ENCODE measurements around the gene ZFPM1. TPM values are rescaled to one million over a fixed set of nuclear protein-coding genes. Genes with fewer than 3 reads are reported as not detected.

ZFPM1 gene
- total and polyA plus RNA-seq, 8 donors, result 3.6 to 22.5 (median 19.3) TPM

DNA sequence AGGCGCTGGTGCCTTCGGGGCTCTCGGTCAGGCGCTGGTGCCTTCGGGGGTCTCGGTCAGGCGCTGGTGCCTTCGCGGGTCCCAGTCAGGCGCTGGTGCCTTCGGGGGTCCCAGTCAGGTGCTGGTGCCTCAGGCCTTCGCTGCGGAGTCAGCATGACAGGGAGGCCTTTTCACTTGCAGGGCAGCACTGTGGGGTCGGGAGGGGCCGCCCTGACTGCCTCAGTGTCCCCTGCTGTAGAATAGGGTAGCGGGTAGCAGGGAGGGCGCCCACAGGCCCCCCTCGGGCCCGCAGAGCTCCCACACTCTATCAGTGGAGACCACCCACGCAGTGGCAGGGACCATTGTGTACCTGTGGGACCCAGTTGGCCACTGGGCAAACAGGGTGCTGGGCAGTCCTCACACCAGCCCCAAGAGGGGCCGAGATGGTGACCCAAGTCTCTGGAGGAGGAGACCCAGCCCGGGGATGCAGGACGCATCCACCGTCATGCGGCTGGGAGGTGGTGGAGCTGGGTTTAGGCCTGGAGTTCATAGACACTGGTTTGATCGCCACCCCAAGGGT, 38.0 kb downstream of the ZFPM1 start:
- FAIRE-seq (no peak), ATAC-seq (no peak), DNase-seq (no peak)
- H3K9me3 ChIP-seq, result no peaks in the 10 kb centered on the region
- TF ChIP-seq, protein P1, sequence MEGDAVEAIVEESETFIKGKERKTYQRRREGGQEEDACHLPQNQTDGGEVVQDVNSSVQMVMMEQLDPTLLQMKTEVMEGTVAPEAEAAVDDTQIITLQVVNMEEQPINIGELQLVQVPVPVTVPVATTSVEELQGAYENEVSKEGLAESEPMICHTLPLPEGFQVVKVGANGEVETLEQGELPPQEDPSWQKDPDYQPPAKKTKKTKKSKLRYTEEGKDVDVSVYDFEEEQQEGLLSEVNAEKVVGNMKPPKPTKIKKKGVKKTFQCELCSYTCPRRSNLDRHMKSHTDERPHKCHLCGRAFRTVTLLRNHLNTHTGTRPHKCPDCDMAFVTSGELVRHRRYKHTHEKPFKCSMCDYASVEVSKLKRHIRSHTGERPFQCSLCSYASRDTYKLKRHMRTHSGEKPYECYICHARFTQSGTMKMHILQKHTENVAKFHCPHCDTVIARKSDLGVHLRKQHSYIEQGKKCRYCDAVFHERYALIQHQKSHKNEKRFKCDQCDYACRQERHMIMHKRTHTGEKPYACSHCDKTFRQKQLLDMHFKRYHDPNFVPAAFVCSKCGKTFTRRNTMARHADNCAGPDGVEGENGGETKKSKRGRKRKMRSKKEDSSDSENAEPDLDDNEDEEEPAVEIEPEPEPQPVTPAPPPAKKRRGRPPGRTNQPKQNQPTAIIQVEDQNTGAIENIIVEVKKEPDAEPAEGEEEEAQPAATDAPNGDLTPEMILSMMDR (IDR thresholded peaks at IDR 0.05), result no peak
- no peak overlapping the region for H3K4me3 ChIP-seq
- no peak overlapping the region for H3K27ac ChIP-seq
- no peaks in the 10 kb centered on the region for H3K36me3 ChIP-seq
- H3K27me3 ChIP-seq, result no peaks in the 10 kb centered on the region
- peaks cover 23 to 25% (median 23%) of the 10 kb centered on the region in 3 donors for H3K4me1 ChIP-seq
- WGBS, 2 donors, result 92 to 94% methylated on average over 26 of the region's 26 CpGs
- intact Hi-C loops (cut with DNase I), result no loop called here

DNA sequence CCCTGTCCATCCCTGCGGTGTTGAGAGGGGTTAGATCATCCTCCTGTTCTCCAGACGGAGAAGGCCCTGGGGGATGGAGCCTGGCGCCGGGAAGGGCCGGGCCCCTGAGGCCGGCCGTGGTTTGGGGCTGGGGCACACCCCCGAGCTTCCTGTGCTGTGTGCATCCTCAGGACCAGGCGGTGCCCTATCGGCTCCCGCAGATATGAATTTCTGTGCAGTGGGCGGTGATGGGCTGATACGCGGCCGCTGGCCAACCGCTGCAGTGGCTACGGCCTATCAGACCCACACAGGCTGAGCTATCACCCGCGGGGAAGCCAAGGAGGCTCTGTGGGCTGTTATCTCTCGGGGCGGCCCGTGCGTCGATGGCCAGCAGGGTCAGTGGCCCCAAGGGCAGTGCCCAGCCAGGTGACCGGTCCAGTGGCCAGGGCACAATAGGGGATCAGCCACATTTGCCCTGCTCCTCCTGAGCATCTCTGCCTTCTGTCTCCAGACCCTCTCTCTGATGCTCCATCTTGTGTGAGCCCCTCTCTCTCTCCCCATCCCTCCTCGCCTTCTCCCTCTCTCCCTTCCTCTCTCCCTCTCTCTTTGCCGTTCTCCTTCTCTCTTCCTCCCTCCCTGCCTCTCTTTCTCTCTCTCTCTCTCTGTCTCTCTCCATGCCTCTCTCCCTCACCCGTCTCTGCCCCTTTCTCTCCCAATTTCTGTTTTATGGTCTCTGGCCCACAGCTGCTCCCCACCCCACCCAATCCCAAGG, 38.7 kb downstream of the ZFPM1 start:
- DNase-seq, result no peak
- intact Hi-C loops (cut with DNase I), result no loop called here
- TF ChIP-seq, protein P1 (IDR thresholded peaks at IDR 0.05), result no peak
- no peak for ATAC-seq
- H3K36me3 ChIP-seq, result no peaks in the 10 kb centered on the region
- no peak overlapping the region for H3K4me3 ChIP-seq
- no peak for FAIRE-seq
- H3K9me3 ChIP-seq, result no peaks in the 10 kb centered on the region
- no peak overlapping the region for H3K27ac ChIP-seq
- 84 to 85% methylated on average over 27 to 28 of the region's 28 CpGs for WGBS, 2 donors
- H3K4me1 ChIP-seq, result peaks cover 22 to 23% (median 22%) of the 10 kb centered on the region in 3 donors
- no peaks in the 10 kb centered on the region for H3K27me3 ChIP-seq

DNA sequence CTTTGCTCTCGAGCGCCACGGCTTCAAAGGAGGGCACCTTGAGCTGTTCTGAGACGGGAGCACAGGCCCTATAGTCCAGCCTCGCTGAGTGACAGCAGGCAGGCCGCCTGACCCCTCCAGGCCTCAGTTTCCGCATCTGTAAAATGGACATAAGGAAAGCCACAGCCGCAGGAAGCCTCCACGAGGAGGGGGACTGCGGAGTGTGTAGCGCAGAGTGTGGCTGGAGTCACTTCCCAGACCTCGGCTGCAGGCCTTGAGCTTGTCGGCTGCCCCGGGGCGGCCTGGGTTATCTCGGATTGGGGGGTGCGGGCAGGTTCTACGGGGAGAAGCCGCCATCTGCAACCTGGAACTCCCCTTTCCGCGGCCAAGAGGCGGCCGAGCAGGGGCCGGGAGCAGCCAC, 40.8 kb downstream of the ZFPM1 start:
- DNase-seq (no peak), FAIRE-seq (no peak), ATAC-seq (no peak)
- Histone ChIP-seq H3K4me3 (no peak overlapping the region), H3K36me3 (no peaks in the 10 kb centered on the region), H3K27me3 (no peaks in the 10 kb centered on the region), H3K9me3 (no peaks in the 10 kb centered on the region), H3K4me1 (peaks cover 7 to 22% (median 21%) of the 10 kb centered on the region in 3 donors), H3K27ac (no peak overlapping the region)
- TF ChIP-seq, protein P1 (IDR thresholded peaks at IDR 0.05), result no peak
- intact Hi-C loops (cut with DNase I), result no loop called here
- WGBS, 2 donors, result 95 to 96% methylated on average over 24 of the region's 24 CpGs

DNA sequence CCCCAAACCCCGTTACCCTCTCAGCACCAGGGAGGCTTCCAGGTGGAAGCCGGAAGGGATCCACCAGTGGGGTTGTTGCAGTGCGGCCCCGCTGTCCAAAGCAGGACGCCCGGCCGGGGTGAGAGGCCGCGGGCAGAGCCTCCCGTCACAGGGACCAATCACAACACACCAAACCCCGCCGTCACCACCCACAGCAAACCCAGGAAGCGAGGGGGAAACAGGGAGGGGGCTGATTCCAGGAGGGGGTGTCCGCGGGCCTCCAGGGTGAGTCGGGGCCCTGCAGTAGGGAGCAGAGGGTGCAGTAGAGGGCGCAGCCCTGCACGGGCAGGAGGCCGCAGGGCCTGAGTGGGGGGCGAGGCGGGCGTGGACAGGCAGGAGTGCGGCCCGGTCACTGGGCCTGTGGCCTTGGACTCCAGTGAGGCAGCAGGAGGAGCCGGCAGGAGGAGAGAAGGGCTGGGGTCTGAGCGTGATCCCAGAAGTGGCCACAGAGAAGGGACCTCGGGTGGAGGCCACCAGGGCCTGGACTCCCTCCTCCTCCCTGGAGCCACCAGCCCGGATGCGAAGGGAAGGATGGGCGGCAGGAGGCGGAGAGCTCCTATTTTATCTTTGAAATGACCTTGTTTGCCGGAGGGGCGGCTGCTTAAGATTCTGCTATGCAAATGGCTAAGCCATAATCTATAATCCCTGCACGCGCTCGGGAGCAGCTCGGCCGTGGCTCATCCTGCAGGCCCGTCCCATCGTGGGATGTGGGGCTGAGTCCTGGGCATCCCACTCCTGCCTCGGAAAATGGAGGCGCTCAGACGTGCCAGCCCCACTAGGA, 41.5 kb downstream of the ZFPM1 start:
- no peaks in the 10 kb centered on the region for H3K27me3 ChIP-seq
- intact Hi-C loops (cut with DNase I), result no loop called here
- H3K27ac ChIP-seq, result no peak overlapping the region
- ATAC-seq (no peak), FAIRE-seq (no peak), DNase-seq (no peak)
- WGBS, 2 donors, result 92 to 93% methylated on average over 41 to 43 of the region's 43 CpGs
- H3K36me3 ChIP-seq, result no peaks in the 10 kb centered on the region
- H3K4me3 ChIP-seq, result no peak overlapping the region
- H3K9me3 ChIP-seq, result no peaks in the 10 kb centered on the region
- peaks cover 4 to 22% (median 17%) of the 10 kb centered on the region in 3 donors for H3K4me1 ChIP-seq
- TF ChIP-seq, protein P1 (IDR thresholded peaks at IDR 0.05), result no peak
